BJ (cell line): ENCODE data around the gene INTS3. TPM values are rescaled to one million over a fixed set of nuclear protein-coding genes. Genes with fewer than 3 reads are reported as not detected.
A peak's percentile ranks its signal among the peaks of the same experiment; 100 is the strongest.

Source experiments
- CTCF ChIA-PET: fragments of 350-600 bp; formaldehyde crosslinking; extraction: SDS; loops from one replicate; lab custom pipeline; 2021; ENCODE audit warnings: antibody characterized with exemption, inconsistent platforms; lab: Yijun Ruan, JAX
- POLR2A ChIA-PET: fragments of 300-600 bp; sonication (Branson Sonifier 250); formaldehyde crosslinking; extraction: SDS; loops from one replicate; lab custom pipeline; 2021; ENCODE audit warnings: antibody characterized with exemption; lab: Charles Lee
- DNase-seq: peaks from one replicate; pipeline ENCODE4 v3.0.0-alpha.2; 2011; ENCODE audit warnings: low read depth
- H3K27me3 ChIP-seq: 2 replicates; pipeline ENCODE4 v1.6.0; 2011; ENCODE audit warnings: low read length; ENCODE audit not compliant: control insufficient read depth, insufficient read depth
- H3K36me3 ChIP-seq: 2 replicates; pipeline ENCODE4 v1.5.1; 2011; ENCODE audit warnings: low read length; ENCODE audit not compliant: control insufficient read depth, insufficient read depth
- H3K4me3 ChIP-seq: 2 replicates; pipeline ENCODE4 v1.5.1; 2011; ENCODE audit warnings: low read depth, mild to moderate bottlenecking, control low read depth, low read length
- polyA plus RNA-seq: library from polyadenylated mRNA; depleted of rRNA; stranded (reverse); fragments of >200 nt; gene quantifications from 2 replicates; pipeline ENCODE4 v1.2.3, GENCODE V29; 2011
- TF ChIP-seq, protein P1 (sequence below): IDR thresholded peaks from 2 replicates; pipeline ENCODE4 v1.5.1; 2011; ENCODE audit warnings: low read depth, mild to moderate bottlenecking, control low read depth, inconsistent platforms, low read length, moderate library complexity; ENCODE audit not compliant: insufficient read depth

The INTS3 gene
- polyA plus RNA-seq, 1 experiment = 52.8 TPM

DNA sequence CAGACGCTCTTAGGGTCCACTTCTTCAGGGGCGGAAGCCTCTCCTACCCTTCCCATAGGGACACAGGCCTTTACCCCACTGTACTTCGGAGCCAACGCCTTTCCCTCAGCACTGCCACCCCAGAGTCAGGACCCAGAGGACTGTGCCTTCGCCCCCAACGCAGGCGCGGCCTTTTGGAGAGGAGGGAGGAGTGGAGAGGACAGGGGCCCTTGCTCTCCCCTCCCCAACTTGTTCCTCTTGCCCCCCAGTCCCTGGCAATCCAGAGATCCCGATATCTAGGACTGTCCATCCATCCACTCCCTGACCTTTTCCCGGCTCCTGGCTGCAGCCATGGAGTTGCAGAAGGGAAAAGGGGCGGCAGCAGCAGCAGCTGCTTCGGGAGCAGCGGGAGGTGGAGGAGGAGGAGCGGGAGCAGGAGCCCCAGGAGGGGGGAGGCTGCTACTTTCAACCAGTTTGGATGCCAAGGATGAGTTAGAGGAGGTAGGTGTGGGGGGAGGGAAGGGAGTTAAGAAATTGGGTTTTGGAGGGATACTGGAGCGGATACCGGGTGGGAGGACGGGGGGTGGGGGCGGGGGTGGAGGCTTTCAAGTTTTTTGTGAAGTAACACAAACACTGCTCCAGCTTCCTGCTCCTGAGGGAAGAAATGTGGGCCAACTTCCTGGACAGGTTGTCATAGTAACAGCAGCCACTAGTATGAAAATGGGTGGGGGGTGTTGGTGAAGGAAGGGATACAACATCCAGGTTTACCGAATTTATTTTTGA, 636 bp downstream of the INTS3 start:
- H3K36me3 ChIP-seq = no peaks in the 10 kb centered on the region
- H3K4me3 ChIP-seq = peak overlapping the region; percentile 62
- POLR2A ChIA-PET = interaction anchor here (0.6 to 0.8 kb wide), 3 partner anchors 52 to 264 kb away, joined by 4 to 13 read pairs (median 6); no protein-coding TSS in a partner anchor
- CTCF ChIA-PET = interaction anchor here (1.0 kb wide), 2 partner anchors 50 to 52 kb away, joined by 3 read pairs; partner anchors contain the start of gene NPR1
- DNase-seq = no peak
- no peaks in the 10 kb centered on the region for H3K27me3 ChIP-seq
- TF ChIP-seq, protein P1, sequence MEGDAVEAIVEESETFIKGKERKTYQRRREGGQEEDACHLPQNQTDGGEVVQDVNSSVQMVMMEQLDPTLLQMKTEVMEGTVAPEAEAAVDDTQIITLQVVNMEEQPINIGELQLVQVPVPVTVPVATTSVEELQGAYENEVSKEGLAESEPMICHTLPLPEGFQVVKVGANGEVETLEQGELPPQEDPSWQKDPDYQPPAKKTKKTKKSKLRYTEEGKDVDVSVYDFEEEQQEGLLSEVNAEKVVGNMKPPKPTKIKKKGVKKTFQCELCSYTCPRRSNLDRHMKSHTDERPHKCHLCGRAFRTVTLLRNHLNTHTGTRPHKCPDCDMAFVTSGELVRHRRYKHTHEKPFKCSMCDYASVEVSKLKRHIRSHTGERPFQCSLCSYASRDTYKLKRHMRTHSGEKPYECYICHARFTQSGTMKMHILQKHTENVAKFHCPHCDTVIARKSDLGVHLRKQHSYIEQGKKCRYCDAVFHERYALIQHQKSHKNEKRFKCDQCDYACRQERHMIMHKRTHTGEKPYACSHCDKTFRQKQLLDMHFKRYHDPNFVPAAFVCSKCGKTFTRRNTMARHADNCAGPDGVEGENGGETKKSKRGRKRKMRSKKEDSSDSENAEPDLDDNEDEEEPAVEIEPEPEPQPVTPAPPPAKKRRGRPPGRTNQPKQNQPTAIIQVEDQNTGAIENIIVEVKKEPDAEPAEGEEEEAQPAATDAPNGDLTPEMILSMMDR = peak; percentile 2; the same call in 1 of the 2 replicates

- no peak overlapping the region for H3K4me3 ChIP-seq
Measured at GRCh38 chr1:153730468-153730988, 2.7 kb downstream of the INTS3 start.

GRCh38 chr1:153733970-153734369, 6.1 kb downstream of the INTS3 start:
- H3K4me3 ChIP-seq = no peak overlapping the region
- no peaks in the 10 kb centered on the region for H3K27me3 ChIP-seq
- POLR2A ChIA-PET = interaction anchor here (0.6 kb wide), 1 partner anchor 1139 kb away, joined by 7 read pairs; no protein-coding TSS in a partner anchor
- no peak for DNase-seq
- CTCF ChIA-PET = interaction anchor here (0.6 to 3.4 kb wide), 4 partner anchors 9 to 68 kb away, joined by 3 to 14 read pairs (median 4); no protein-coding TSS in a partner anchor
- TF ChIP-seq, protein P1 = no peak
- H3K36me3 ChIP-seq = no peaks in the 10 kb centered on the region

More at GRCh38 chr1:153730468-153730988, 2.7 kb downstream of the INTS3 start:
- Histone ChIP-seq H3K36me3 (no peaks in the 10 kb centered on the region), H3K27me3 (no peaks in the 10 kb centered on the region)
- ChIA-PET CTCF (no interaction called here), POLR2A (no interaction called here)
- no peak for DNase-seq
- TF ChIP-seq, protein P1 = no peak

- ChIA-PET POLR2A (interaction anchor here (0.6 kb wide), 1 partner anchor 1138 kb away, joined by 7 read pairs; no protein-coding TSS in a partner anchor), CTCF (interaction anchor here (0.6 to 3.4 kb wide), 6 partner anchors 9 to 69 kb away, joined by 3 to 14 read pairs (median 4); no protein-coding TSS in a partner anchor)
- DNase-seq = no peak
- Histone ChIP-seq H3K27me3 (no peaks in the 10 kb centered on the region), H3K4me3 (no peak overlapping the region), H3K36me3 (no peaks in the 10 kb centered on the region)
- TF ChIP-seq, protein P1 = no peak
Measured at GRCh38 chr1:153734396-153735089, 6.7 kb downstream of the INTS3 start.
